GM12892 (cell line): ENCODE results near the gene MYO15A.

ENCODE experiments used
- POLR2A ChIP-seq: IDR thresholded peaks from 2 replicates; pipeline ENCODE4 v1.6.1; 2011; ENCODE audit warnings: low read depth, low read length, control low read depth
- POLR2AphosphoS5 ChIP-seq: IDR thresholded peaks from 2 replicates; pipeline ENCODE4 v1.6.1; 2011; ENCODE audit warnings: low read depth, low read length, control low read depth
- TAF1 ChIP-seq: IDR thresholded peaks from 2 replicates; pipeline ENCODE4 v1.6.1; 2011; ENCODE audit warnings: low read depth, mild to moderate bottlenecking, control low read depth, low read length, borderline replicate concordance

DNA sequence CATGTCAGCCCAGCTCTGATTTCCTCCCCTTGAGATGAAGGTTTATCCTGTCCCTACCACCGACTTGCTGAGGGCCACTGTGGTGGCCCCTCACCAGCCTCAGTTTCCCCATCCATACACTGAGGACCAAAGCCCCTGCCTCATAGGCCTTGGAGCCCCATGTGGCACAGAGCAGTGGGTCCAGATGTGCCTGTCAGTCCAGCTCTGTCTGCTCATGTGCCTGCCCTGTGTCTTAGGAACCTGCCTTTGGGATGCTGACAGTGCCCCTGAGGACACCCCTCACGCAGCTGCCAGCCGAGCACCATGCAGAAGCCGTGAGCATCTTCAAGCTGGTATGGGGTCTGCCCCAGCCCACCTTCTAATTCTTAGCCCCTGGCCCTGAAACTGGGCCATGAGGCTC, 35.7 kb downstream of the MYO15A start:
- TF ChIP-seq POLR2A (no peak), TAF1 (no peak), POLR2AphosphoS5 (no peak)
